ENCODE data around the gene PTPRM. TPM values are rescaled to one million over a fixed set of nuclear protein-coding genes. Genes with fewer than 3 reads are reported as not detected.

PTPRM gene
- total and polyA plus RNA-seq, 2 of the 8 experiments (the other 6 are each of a cell fraction or from before 2014, with no cell fraction given), result 4.1 to 7.0 TPM

GRCh38 chr18:7805096-7805495 is 238.0 kb downstream of the PTPRM start:
- Histone ChIP-seq H4K5ac (ENCODE audit: insufficient read length, low read depth, low read length) (no peak overlapping the region), H3K27me3 (replicated peaks in 1 of 4; ENCODE audit: control insufficient read depth in 3 of 4, extremely low read depth in 1 of 4, insufficient read depth in 3 of 4, low read length in 3 of 4) (no peaks in the 10 kb centered on the region), H3K23ac (ENCODE audit: insufficient read length) (no peak overlapping the region), H3K9me3 (ENCODE audit: insufficient read depth in 2 of 2, low read depth in 1 of 2, low read length in 1 of 2) (no peaks in the 10 kb centered on the region), H4K91ac (replicated peaks; ENCODE audit: insufficient read length, low read length) (no peak overlapping the region), H3K79me1 (ENCODE audit: low read depth, low read length) (no peaks in the 10 kb centered on the region), H3K4me1 (replicated peaks in 1 of 4; ENCODE audit: control insufficient read depth in 3 of 4, insufficient read depth in 4 of 4, low read length in 3 of 4) (peaks cover 0 to 3% (median 2%) of the 10 kb centered on the region in 4 experiments; a peak in 2 of 7 replicates), H3K4ac (replicated peaks; ENCODE audit: insufficient read length, low read depth, low read length) (no peak overlapping the region), H2BK15ac (ENCODE audit: low read length) (no peak overlapping the region), H2BK12ac (ENCODE audit: low read depth, low read length) (no peak overlapping the region), H3K27ac (ENCODE audit: low read depth, low read length) (no peak overlapping the region), H2BK120ac (replicated peaks; ENCODE audit: low read depth, low read length) (no peak overlapping the region), H3K23me2 (ENCODE audit: low read depth, low read length) (no peaks in the 10 kb centered on the region), H2AFZ (ENCODE audit: low read length) (no peak overlapping the region), H3K18ac (ENCODE audit: extremely low read depth, low read length) (no peak overlapping the region), H2BK5ac (ENCODE audit: low read depth, low read length) (no peak overlapping the region), H3K56ac (replicated peaks; ENCODE audit: insufficient read length, low read depth, low read length) (no peak overlapping the region), H3K36me3 (ENCODE audit: control insufficient read depth in 2 of 4, insufficient read depth in 4 of 4, low read length in 3 of 4) (no peaks in the 10 kb centered on the region), H3K4me3 (ENCODE audit: extremely low read depth in 1 of 4, insufficient read depth in 2 of 4, low read depth in 3 of 4, low read length in 4 of 4) (no peak overlapping the region), H3K79me2 (ENCODE audit: control insufficient read depth in 1 of 2, insufficient read depth in 2 of 2, low read length in 2 of 2) (no peaks in the 10 kb centered on the region), H3K9ac (replicated peaks in 1 of 4; ENCODE audit: extremely low read depth in 1 of 4, low read depth in 3 of 4, low read length in 3 of 4) (no peak overlapping the region), H3K4me2 (ENCODE audit: insufficient read depth in 1 of 2, low read depth in 2 of 2, low read length in 2 of 2) (no peak overlapping the region), H3K14ac (ENCODE audit: insufficient read length) (no peak overlapping the region), H4K8ac (ENCODE audit: extremely low read depth, insufficient read depth, low read length) (no peak overlapping the region), H2BK20ac (ENCODE audit: low read length) (no peak overlapping the region), H4K20me1 (replicated peaks in 1 of 2; ENCODE audit: control insufficient read depth in 1 of 2, insufficient read depth in 2 of 2, low read length in 2 of 2) (no peaks in the 10 kb centered on the region), H2AK5ac (ENCODE audit: low read depth, low read length) (no peak overlapping the region)
- FAIRE-seq (no peak), DNase-seq (ENCODE audit: low read depth in 1 of 2, low spot score in 2 of 2) (no peak)
- 83% methylated on average over 2 of the region's 2 CpGs; no CpG with 5 or more reads in 1 of the 2 experiments for WGBS, 2 experiments (ENCODE audit: extremely low coverage in 1 of 2, insufficient coverage in 1 of 2, insufficient read length in 1 of 2, insufficient replicate concordance in 2 of 2, low coverage in 1 of 2, low lambda C conversion rate in 2 of 2, missing lambda C conversion rate in 1 of 2)
- ChIA-PET CTCF (ENCODE audit: partially characterized antibody) (interaction anchor here (1.7 to 7.8 kb wide), 3 partner anchors 11 to 15 kb away, joined by 4 to 31 read pairs (median 7); no protein-coding TSS in a partner anchor), POLR2A (ENCODE audit: partially characterized antibody) (no interaction called here)
